Measurements from ENCODE around the gene ANXA11. TPM values are rescaled to one million over a fixed set of nuclear protein-coding genes. Genes with fewer than 3 reads are reported as not detected.
"Not testable (repeated sequence)": the region's sequence is repeated elsewhere in the genome, so short reads cannot be mapped to it uniquely, and the experiment has no call there.

ANXA11 gene
- total RNA-seq, 4 donors from 2014 or later: 85.1 to 103 (median 87.3) TPM

- H3K9me3 ChIP-seq: no peaks in the 10 kb centered on the region
- no peak for DNase-seq (ENCODE audit: low spot score in 2 of 2)
- no peak for TF ChIP-seq POLR2AphosphoS5 (IDR thresholded peaks at IDR 0.05)
- no peak for TF ChIP-seq POLR2A (IDR thresholded peaks at IDR 0.05)
- no peak for TF ChIP-seq EP300 (IDR thresholded peaks at IDR 0.05)
- no peak for TF ChIP-seq CTCF (IDR thresholded peaks at IDR 0.05)
These were observed 1.3 kb downstream of the ANXA11 start for GRCh38 chr10:80203835-80204676.

GRCh38 chr10:80202934-80203834, 2.2 kb downstream of the ANXA11 start:
- Histone ChIP-seq H3K4me3 (peak overlapping the region; percentile 98), H3K4me1 (peaks cover 90% of the 10 kb centered on the region), H3K27ac (peak overlapping the region; percentile 100), H3K9me3 (no peaks in the 10 kb centered on the region), H3K36me3 (no peaks in the 10 kb centered on the region), H3K27me3 (no peaks in the 10 kb centered on the region)
- TF ChIP-seq EP300 (IDR thresholded peaks at IDR 0.05) (no peak), POLR2A (IDR thresholded peaks at IDR 0.05) (peak in 1 of 2 donors; percentile 36), POLR2AphosphoS5 (IDR thresholded peaks at IDR 0.05) (peak in 1 of 3 donors; percentile 13)
- peak in 1 of 2 donors; percentile 85 for DNase-seq (ENCODE audit: low spot score in 2 of 2)
- WGBS: 28% methylated on average over 14 of the region's 14 CpGs

More at GRCh38 chr10:80203835-80204676, 1.3 kb downstream of the ANXA11 start:
- Histone ChIP-seq H3K27me3 (no peaks in the 10 kb centered on the region), H3K4me3 (peak overlapping the region; percentile 98), H3K4me1 (peaks cover 81% of the 10 kb centered on the region), H3K36me3 (no peaks in the 10 kb centered on the region), H3K27ac (peak overlapping the region; percentile 100)
- WGBS: 10% methylated on average over 11 of the region's 11 CpGs

GRCh38 chr10:80202530-80202929, 2.8 kb downstream of the ANXA11 start:
- DNase-seq (ENCODE audit: low spot score in 2 of 2); H3K27me3 ChIP-seq; H3K9me3 ChIP-seq; H3K36me3 ChIP-seq: not testable (repeated sequence)
- Histone ChIP-seq H3K4me3 (peak overlapping the region; percentile 98), H3K4me1 (peaks cover 91% of the 10 kb centered on the region), H3K27ac (peak overlapping the region; percentile 67)
- WGBS: 56% methylated on average over 6 of the region's 6 CpGs

- no peaks in the 10 kb centered on the region for H3K36me3 ChIP-seq
- no peak for TF ChIP-seq EP300 (IDR thresholded peaks at IDR 0.05)
- TF ChIP-seq POLR2A (IDR thresholded peaks at IDR 0.05): no peak
- H3K4me1 ChIP-seq: peaks cover 91% of the 10 kb centered on the region
- no peak for DNase-seq (ENCODE audit: low spot score in 2 of 2)
- H3K4me3 ChIP-seq: no peak overlapping the region
- H3K9me3 ChIP-seq: no peaks in the 10 kb centered on the region
- no peaks in the 10 kb centered on the region for H3K27me3 ChIP-seq
- H3K27ac ChIP-seq: peak overlapping the region; percentile 67
- WGBS: 74% methylated on average over 8 of the region's 8 CpGs
These were observed 3.7 kb downstream of the ANXA11 start for GRCh38 chr10:80201608-80202141.

GRCh38 chr10:80200687-80201086, 4.7 kb downstream of the ANXA11 start:
- H3K36me3 ChIP-seq: no peaks in the 10 kb centered on the region
- H3K4me1 ChIP-seq: peaks cover 90% of the 10 kb centered on the region
- WGBS: 89% methylated on average over 10 of the region's 10 CpGs
- H3K27ac ChIP-seq: peak overlapping the region; percentile 74
- H3K9me3 ChIP-seq: no peaks in the 10 kb centered on the region
- TF ChIP-seq CTCF (IDR thresholded peaks at IDR 0.05): no peak
- TF ChIP-seq POLR2AphosphoS5 (IDR thresholded peaks at IDR 0.05): no peak
- no peak for TF ChIP-seq POLR2A (IDR thresholded peaks at IDR 0.05)
- TF ChIP-seq EP300 (IDR thresholded peaks at IDR 0.05): no peak
- H3K27me3 ChIP-seq: no peaks in the 10 kb centered on the region
- no peak for DNase-seq (ENCODE audit: low spot score in 2 of 2)
- H3K4me3 ChIP-seq: no peak overlapping the region

- 65% methylated on average over 1 of the region's 1 CpG for WGBS
- no peak overlapping the region for H3K4me3 ChIP-seq
- no peaks in the 10 kb centered on the region for H3K27me3 ChIP-seq
- peaks cover 90% of the 10 kb centered on the region for H3K4me1 ChIP-seq
- H3K27ac ChIP-seq: peak overlapping the region; percentile 74
- H3K9me3 ChIP-seq: no peaks in the 10 kb centered on the region
- DNase-seq (ENCODE audit: low spot score in 2 of 2): no peak
- no peak for TF ChIP-seq POLR2AphosphoS5 (IDR thresholded peaks at IDR 0.05)
- no peak for TF ChIP-seq POLR2A (IDR thresholded peaks at IDR 0.05)
- TF ChIP-seq CTCF (IDR thresholded peaks at IDR 0.05): no peak
- no peak for TF ChIP-seq EP300 (IDR thresholded peaks at IDR 0.05)
- H3K36me3 ChIP-seq: no peaks in the 10 kb centered on the region
These were observed 5.1 kb downstream of the ANXA11 start for GRCh38 chr10:80200259-80200658.
